SU-DHL-6 (cell line): Measurements from ENCODE around the gene PCDHGA7.

Experiments
- H2AFZ ChIP-seq: fragments of 200-600 bp; sonication (generic); 2 replicates; pipeline ENCODE4 v1.6.1; 2014; ENCODE audit warnings: low read depth, mild to moderate bottlenecking, moderate library complexity, mixed read lengths, antibody characterized with exemption, low read length; ENCODE audit not compliant: severe bottlenecking
- H3F3A ChIP-seq: fragments of 200-600 bp; shearing (Covaris generic); 2 replicates; pipeline ENCODE4 v1.6.0; 2016; ENCODE audit warnings: antibody characterized with exemption, mild to moderate bottlenecking; ENCODE audit not compliant: insufficient read depth
- H3K27ac ChIP-seq: fragments of 200-600 bp; sonication (generic); 2 replicates; pipeline ENCODE4 v1.5.1; 2016; ENCODE audit warnings: low read depth, mild to moderate bottlenecking, low read length, moderate library complexity, mixed read lengths
- H3K27me3 ChIP-seq: fragments of 200-600 bp; sonication (generic), shearing (Covaris generic); 2 replicates; pipeline ENCODE4 v1.6.0; 2014; ENCODE audit warnings: mild to moderate bottlenecking, low read length
- H3K36me3 ChIP-seq: fragments of 200-600 bp; sonication (generic); 2 replicates; pipeline ENCODE4 v1.6.1; 2014; ENCODE audit warnings: mild to moderate bottlenecking, low read length, mixed read lengths
- H3K4me2 ChIP-seq: fragments of 300-600, 200-600 bp; shearing (Covaris generic), sonication (generic); 2 replicates; pipeline ENCODE4 v1.6.0; 2014; ENCODE audit warnings: low read length, low read depth, mild to moderate bottlenecking; ENCODE audit not compliant: poor library complexity, severe bottlenecking
- H3K4me3 ChIP-seq: fragments of 200-600 bp; sonication (generic); 2 replicates; pipeline ENCODE4 v1.5.1; 2014; ENCODE audit warnings: antibody characterized with exemption, low read length, mild to moderate bottlenecking, mixed read lengths; ENCODE audit not compliant: insufficient read depth, poor library complexity, severe bottlenecking
- H3K79me2 ChIP-seq: fragments of 200-600 bp; sonication (generic); 2 replicates; pipeline ENCODE4 v1.6.1; 2014; ENCODE audit warnings: mild to moderate bottlenecking, low read length, moderate library complexity; ENCODE audit not compliant: insufficient read depth
- H3K9ac ChIP-seq: fragments of 200-600 bp; sonication (generic); 2 replicates; pipeline ENCODE4 v1.7.0; 2014; ENCODE audit warnings: mild to moderate bottlenecking, low read length
- H3K9me2 ChIP-seq: fragments of 200-600 bp; sonication (generic); replicated peaks from 2 replicates; pipeline ENCODE4 v1.6.1; 2014; ENCODE audit warnings: low read length; ENCODE audit not compliant: insufficient read depth
- H3K9me3 ChIP-seq: fragments of 200-600 bp; sonication (generic); 2 replicates; pipeline ENCODE4 v1.6.1; 2014; ENCODE audit warnings: low read length, mixed read lengths; ENCODE audit not compliant: insufficient read depth
- H4K20me1 ChIP-seq: fragments of 200-600 bp; sonication (generic); 2 replicates; pipeline ENCODE4 v1.6.1; 2014; ENCODE audit warnings: low read depth, mild to moderate bottlenecking, antibody characterized with exemption, low read length, moderate library complexity, mixed read lengths
- EZH2phosphoT487 ChIP-seq: fragments of 200-600 bp; sonication (generic), shearing (Covaris generic); conservative IDR thresholded peaks from 2 replicates; pipeline ENCODE4 v1.6.1; 2018; ENCODE audit warnings: mild to moderate bottlenecking, antibody characterized with exemption, low read length, moderate library complexity, mixed read lengths
- TF ChIP-seq, protein P1 (sequence below): fragments of 200-600 bp; sonication (generic); IDR thresholded peaks from one replicate; pipeline ENCODE4 v1.5.1; 2017; ENCODE audit warnings: antibody characterized with exemption, mild to moderate bottlenecking, low read length, moderate library complexity; ENCODE audit not compliant: insufficient read depth, poor library complexity, severe bottlenecking

The PCDHGA7 gene

DNA sequence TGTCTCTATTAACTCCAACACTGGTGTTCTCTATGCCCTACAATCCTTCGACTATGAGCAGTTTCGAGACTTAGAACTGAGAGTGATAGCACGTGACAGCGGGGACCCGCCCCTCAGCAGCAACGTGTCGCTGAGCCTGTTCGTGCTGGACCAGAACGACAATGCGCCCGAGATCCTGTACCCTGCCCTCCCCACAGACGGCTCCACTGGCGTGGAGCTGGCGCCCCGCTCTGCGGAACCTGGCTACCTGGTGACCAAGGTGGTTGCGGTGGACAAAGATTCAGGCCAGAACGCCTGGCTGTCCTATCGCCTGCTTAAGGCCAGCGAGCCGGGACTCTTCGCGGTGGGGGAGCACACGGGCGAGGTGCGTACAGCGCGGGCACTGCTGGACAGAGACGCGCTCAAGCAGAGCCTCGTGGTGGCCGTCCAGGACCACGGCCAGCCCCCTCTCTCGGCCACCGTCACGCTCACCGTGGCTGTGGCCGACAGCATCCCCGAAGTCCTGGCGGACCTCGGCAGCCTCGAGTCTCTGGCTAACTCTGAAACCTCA, 40.3 kb downstream of the PCDHGA7 start:
- Histone ChIP-seq H3K4me2 (no peak overlapping the region), H4K20me1 (no peaks in the 10 kb centered on the region), H3K27ac (no peak overlapping the region), H3K36me3 (0 out of 2 replicates have a peak, but pooled peaks cover 2% of the 10 kb centered on the region), H3K79me2 (no peaks in the 10 kb centered on the region), H3F3A (no peaks in the 10 kb centered on the region), H2AFZ (no peak overlapping the region), H3K9me2 (no peaks in the 10 kb centered on the region), H3K9ac (no peak overlapping the region), H3K9me3 (peaks cover 15% of the 10 kb centered on the region; the same call in 1 of the 2 replicates), H3K4me3 (no peak overlapping the region), H3K27me3 (no peaks in the 10 kb centered on the region)
- TF ChIP-seq EZH2phosphoT487, result no peak
- TF ChIP-seq, protein P1, sequence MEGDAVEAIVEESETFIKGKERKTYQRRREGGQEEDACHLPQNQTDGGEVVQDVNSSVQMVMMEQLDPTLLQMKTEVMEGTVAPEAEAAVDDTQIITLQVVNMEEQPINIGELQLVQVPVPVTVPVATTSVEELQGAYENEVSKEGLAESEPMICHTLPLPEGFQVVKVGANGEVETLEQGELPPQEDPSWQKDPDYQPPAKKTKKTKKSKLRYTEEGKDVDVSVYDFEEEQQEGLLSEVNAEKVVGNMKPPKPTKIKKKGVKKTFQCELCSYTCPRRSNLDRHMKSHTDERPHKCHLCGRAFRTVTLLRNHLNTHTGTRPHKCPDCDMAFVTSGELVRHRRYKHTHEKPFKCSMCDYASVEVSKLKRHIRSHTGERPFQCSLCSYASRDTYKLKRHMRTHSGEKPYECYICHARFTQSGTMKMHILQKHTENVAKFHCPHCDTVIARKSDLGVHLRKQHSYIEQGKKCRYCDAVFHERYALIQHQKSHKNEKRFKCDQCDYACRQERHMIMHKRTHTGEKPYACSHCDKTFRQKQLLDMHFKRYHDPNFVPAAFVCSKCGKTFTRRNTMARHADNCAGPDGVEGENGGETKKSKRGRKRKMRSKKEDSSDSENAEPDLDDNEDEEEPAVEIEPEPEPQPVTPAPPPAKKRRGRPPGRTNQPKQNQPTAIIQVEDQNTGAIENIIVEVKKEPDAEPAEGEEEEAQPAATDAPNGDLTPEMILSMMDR, result no peak

DNA sequence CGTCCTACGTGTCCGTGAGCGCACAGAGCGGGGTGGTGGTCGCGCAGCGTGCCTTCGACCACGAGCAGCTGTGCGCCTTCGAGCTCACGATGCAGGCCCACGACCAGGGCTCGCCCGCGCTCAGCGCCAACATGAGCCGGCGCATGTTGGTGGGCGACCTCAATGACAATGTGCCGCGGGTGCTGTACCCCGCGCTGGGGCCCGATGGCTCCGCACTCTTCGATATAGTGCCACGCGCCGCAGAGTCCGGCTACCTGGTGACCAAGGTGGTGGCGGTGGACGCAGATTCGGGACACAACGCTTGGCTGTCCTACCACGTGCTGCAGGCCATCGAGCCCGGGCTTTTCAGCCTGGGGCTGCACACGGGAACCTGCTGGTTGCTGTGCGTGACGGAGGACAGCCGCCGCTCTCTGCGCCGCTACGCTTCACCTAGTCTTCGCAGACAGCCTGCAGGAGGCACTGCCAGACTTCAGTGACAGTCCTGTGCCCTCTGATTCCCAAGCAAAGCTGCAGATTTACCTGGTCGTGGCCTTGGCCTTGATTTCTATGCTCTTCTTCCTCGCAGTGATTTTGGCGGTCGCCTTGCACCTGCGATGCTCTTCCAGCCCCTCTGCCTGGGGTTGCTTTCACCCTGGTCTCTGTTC, 45.4 kb downstream of the PCDHGA7 start:
- no peaks in the 10 kb centered on the region for H3K79me2 ChIP-seq

DNA sequence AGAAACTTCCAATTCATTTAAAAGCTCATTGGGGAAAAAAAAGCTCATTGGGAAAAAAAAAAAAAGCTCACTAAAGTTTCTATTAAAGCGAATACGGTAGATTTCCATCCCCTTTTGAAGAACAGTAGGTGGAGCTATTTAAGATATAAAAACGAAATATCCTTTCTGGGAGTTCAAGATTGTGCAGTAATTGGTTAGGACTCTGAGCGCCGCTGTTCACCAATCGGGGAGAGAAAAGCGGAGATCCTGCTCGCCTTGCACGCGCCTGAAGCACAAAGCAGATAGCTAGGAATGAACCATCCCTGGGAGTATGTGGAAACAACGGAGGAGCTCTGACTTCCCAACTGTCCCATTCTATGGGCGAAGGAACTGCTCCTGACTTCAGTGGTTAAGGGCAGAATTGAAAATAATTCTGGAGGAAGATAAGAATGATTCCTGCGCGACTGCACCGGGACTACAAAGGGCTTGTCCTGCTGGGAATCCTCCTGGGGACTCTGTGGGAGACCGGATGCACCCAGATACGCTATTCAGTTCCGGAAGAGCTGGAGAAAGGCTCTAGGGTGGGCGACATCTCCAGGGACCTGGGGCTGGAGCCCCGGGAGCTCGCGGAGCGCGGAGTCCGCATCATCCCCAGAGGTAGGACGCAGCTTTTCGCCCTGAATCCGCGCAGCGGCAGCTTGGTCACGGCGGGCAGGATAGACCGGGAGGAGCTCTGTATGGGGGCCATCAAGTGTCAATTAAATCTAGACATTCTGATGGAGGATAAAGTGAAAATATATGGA, 48.0 kb downstream of the PCDHGA7 start, which contains the start of gene PCDHGA12:
Gene PCDHGA12 (plus strand): TSS at position 176 of the 782 bp plus-strand sequence. CDS start 253 bp downstream, at position 429.
- Histone ChIP-seq H3K4me3 (no peak within 1 kb of the TSS), H3K27me3 (no peaks in the 10 kb centered on the region), H3K4me2 (no peak within 1 kb of the TSS), H3K9me3 (peaks cover 11% of the 10 kb centered on the region; the same call in 1 of the 2 replicates), H3K36me3 (no peaks in the 10 kb centered on the region; the same call in 1 of the 2 replicates), H3K27ac (no peak within 1 kb of the TSS), H4K20me1 (no peaks in the 10 kb centered on the region), H2AFZ (no peak within 1 kb of the TSS), H3K79me2 (no peaks in the 10 kb centered on the region), H3F3A (no peaks in the 10 kb centered on the region), H3K9me2 (no peaks in the 10 kb centered on the region), H3K9ac (no peak within 1 kb of the TSS)
- TF ChIP-seq, protein P1, result no peak
- TF ChIP-seq EZH2phosphoT487, result no peak

More for the DNA sequence above, 45.4 kb downstream of the PCDHGA7 start:
- H3K9me2 ChIP-seq, result no peaks in the 10 kb centered on the region
- no peak overlapping the region for H3K4me2 ChIP-seq
- TF ChIP-seq, protein P1, result no peak
- TF ChIP-seq EZH2phosphoT487, result no peak
- no peaks in the 10 kb centered on the region for H4K20me1 ChIP-seq
- H3K27ac ChIP-seq, result no peak overlapping the region
- no peaks in the 10 kb centered on the region; the same call in 1 of the 2 replicates for H3K36me3 ChIP-seq
- H2AFZ ChIP-seq, result no peak overlapping the region
- no peak overlapping the region for H3K4me3 ChIP-seq
- no peaks in the 10 kb centered on the region for H3K27me3 ChIP-seq
- no peak overlapping the region for H3K9ac ChIP-seq
- H3K9me3 ChIP-seq, result peaks cover 11% of the 10 kb centered on the region; the same call in 1 of the 2 replicates
- no peaks in the 10 kb centered on the region for H3F3A ChIP-seq
